ENCODE results near the gene MIS18A.

GRCh38 chr21:32299695-32300094 is 20.8 kb upstream of the MIS18A start:
- TF ChIP-seq CTCF (conservative IDR thresholded peaks at IDR 0.05; ENCODE audit: low read length) (no peak), EZH2phosphoT487 (IDR thresholded peaks at IDR 0.05; ENCODE audit: borderline replicate concordance) (no peak)
